ENCODE measurements around the gene SF1. TPM values are rescaled to one million over a fixed set of nuclear protein-coding genes. Genes with fewer than 3 reads are reported as not detected.
A peak's percentile ranks its signal among the peaks of the same experiment; 100 is the strongest.

SF1 gene
- total RNA-seq, 2 donors from 2014 or later, result 196 to 213 TPM

- peaks cover 0 to 8% of the 10 kb centered on the region in 2 donors for H3K4me1 ChIP-seq
- peaks cover 3% of the 10 kb centered on the region in 2 donors for H3K27me3 ChIP-seq
- peak; percentile 81 for DNase-seq (ENCODE audit: low spot score)
- H3K4me3 ChIP-seq, result peak within 1 kb of the TSS; percentile 76 to 90
- H3K27ac ChIP-seq, result peak within 1 kb of the TSS; percentile 68 to 77
- H3K36me3 ChIP-seq, result no peaks in the 10 kb centered on the region
- H3K9me3 ChIP-seq, result no peaks in the 10 kb centered on the region
- peak; percentile 97 to 98 for TF ChIP-seq CTCF (IDR thresholded peaks at IDR 0.05)
Measured at GRCh38 chr11:64723117-64723906, 55.0 kb downstream of the SF1 start, which contains the start of gene NRXN2. Gene NRXN2, minus strand, starts transcription at chr11:64723197. Its CDS starts 9,498 bp downstream, at chr11:64713699.

- no peak for DNase-seq (ENCODE audit: low spot score)
- no peak for TF ChIP-seq CTCF (IDR thresholded peaks at IDR 0.05)
- H3K4me3 ChIP-seq, result no peak overlapping the region
- no peak overlapping the region for H3K27ac ChIP-seq
- no peaks in the 10 kb centered on the region for H3K9me3 ChIP-seq
- H3K4me1 ChIP-seq, result peaks cover 0 to 8% of the 10 kb centered on the region in 2 donors
- H3K27me3 ChIP-seq, result peaks cover 3% of the 10 kb centered on the region in 2 donors
- no peaks in the 10 kb centered on the region for H3K36me3 ChIP-seq
Measured at GRCh38 chr11:64722141-64723065, 55.9 kb downstream of the SF1 start.

- H3K4me1 ChIP-seq, result peaks cover 0 to 8% of the 10 kb centered on the region in 2 donors
- H3K36me3 ChIP-seq, result no peaks in the 10 kb centered on the region
- H3K27ac ChIP-seq, result no peak overlapping the region
- H3K9me3 ChIP-seq, result no peaks in the 10 kb centered on the region
- DNase-seq (ENCODE audit: low spot score), result no peak
- H3K27me3 ChIP-seq, result peaks cover 3% of the 10 kb centered on the region in 2 donors
- H3K4me3 ChIP-seq, result no peak overlapping the region
- no peak for TF ChIP-seq CTCF (IDR thresholded peaks at IDR 0.05)
Measured at GRCh38 chr11:64721359-64721699, 57.0 kb downstream of the SF1 start.

GRCh38 chr11:64720640-64721358, 57.5 kb downstream of the SF1 start:
- Histone ChIP-seq H3K9me3 (no peaks in the 10 kb centered on the region), H3K36me3 (no peaks in the 10 kb centered on the region), H3K27ac (no peak overlapping the region), H3K4me1 (peaks cover 0 to 8% of the 10 kb centered on the region in 2 donors), H3K4me3 (no peak overlapping the region), H3K27me3 (peaks cover 3% of the 10 kb centered on the region in 2 donors)
- TF ChIP-seq CTCF (IDR thresholded peaks at IDR 0.05), result no peak
- no peak for DNase-seq (ENCODE audit: low spot score)

- TF ChIP-seq CTCF (IDR thresholded peaks at IDR 0.05), result no peak
- Histone ChIP-seq H3K27ac (no peak overlapping the region), H3K27me3 (peaks cover 3% of the 10 kb centered on the region in 2 donors), H3K4me3 (no peak overlapping the region), H3K9me3 (no peaks in the 10 kb centered on the region), H3K36me3 (no peaks in the 10 kb centered on the region), H3K4me1 (peaks cover 0 to 8% of the 10 kb centered on the region in 2 donors)
- DNase-seq (ENCODE audit: low spot score), result no peak
Measured at GRCh38 chr11:64720167-64720566, 58.2 kb downstream of the SF1 start.
